ENCODE results near the gene PLCH2.
"Not testable (repeated sequence)": the region's sequence is repeated elsewhere in the genome, so short reads cannot be mapped to it uniquely, and the experiment has no call there.

PLCH2 gene

GRCh38 chr1:2549367-2550029 lies 73.4 kb downstream of the PLCH2 start:
- not testable (repeated sequence) for DNase-seq

- not testable (repeated sequence) for DNase-seq
Measured at GRCh38 chr1:2550309-2550861, 74.3 kb downstream of the PLCH2 start.

- DNase-seq = not testable (repeated sequence)
Measured at GRCh38 chr1:2551544-2551943, 75.5 kb downstream of the PLCH2 start.

- DNase-seq = no peak
Measured at GRCh38 chr1:2552189-2552588, 76.1 kb downstream of the PLCH2 start.

DNA sequence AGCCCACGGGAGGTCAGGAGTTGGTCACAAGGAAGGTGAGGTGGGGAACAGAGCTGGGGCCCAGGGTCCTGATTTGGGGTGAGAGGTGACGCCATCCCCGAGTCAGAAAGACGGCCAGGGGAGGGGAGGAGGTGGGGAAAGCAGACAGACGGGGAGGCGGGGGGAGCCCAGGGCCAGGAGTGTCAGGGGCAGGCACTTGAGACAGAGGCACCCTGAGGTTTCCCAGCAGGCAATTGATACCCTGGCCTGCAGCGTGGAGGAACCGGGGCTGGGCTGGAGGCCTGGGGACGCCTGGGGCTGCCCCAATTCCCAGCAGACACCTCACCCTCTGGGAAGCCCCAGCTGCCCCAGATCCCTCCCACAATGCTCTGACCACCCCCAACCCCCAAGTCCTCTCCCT lies 77.0 kb downstream of the PLCH2 start:
- DNase-seq = not testable (repeated sequence)

DNA sequence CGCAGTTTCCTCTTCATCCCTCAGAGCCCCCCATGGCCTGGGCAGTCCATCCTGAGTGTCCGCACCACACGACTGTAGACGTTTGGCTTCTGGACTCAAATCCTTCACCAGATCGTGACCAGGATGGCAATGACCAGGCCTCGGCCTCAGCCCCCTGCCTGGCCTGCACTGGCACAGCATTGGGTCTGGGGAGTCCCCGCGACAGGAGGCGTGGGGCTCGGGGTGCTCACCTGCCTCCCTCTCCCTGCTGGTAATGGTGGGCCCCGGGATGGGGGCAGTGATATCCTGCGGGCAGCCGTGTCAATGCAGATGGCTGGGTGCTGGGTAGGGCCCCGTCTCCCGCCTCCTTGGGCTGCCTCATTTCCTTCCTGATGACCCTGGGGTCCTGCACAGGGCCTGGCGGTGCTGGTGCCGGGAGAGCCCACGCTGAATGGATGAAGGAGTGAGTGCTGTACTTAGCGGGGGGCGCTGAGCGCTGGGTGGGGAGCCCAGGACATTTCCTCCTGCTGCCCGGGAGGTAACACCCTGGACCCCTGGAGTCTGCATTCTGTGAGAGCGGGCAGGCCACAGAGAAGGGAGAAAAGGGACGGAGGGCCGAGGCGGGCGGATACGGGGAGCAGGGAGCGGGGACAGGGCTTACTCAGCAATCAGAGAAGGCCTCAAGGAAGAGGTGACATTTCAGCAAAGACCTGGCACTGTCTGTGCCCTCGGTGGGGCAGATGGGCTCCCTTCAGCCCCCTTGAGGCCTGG lies 78.0 kb downstream of the PLCH2 start:
- DNase-seq = no peak

DNA sequence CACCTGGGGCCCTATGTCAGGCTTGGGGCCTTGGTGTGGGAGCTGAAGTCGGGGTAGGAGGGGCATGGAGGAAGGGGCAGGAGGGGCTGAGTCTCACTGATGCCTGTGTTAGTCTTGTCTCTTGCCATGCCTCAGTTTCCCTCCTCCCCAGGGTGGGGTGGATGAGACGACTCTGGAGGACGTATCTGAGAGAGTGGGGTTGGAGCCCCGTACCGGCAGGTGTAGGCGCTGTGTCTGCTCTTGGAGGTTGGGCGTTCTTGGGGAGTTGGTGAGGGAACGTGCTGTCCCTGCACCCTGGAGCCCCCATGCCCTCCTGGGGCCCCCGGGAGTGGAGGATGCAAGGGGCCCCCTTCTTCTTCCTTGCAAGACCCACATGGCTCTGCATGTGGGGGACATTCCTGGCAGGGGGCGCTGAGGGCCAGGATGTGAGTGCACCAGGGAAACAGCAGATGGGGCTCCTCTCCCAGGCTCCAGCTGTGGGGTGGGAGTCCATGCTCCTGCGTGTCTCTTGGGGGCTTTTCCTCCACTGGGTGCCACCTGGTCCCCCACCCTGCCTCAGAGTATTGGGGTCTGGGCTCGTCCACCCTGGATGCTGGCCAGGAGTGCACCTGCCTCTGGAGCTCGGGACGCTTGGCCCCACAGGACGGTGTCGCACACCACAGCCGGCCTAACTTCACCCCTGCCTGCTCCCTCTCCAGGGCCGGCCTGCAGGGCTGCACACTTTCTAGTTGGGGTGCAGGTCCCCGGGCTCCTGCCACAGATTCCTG lies 78.7 kb downstream of the PLCH2 start:
- no peak for DNase-seq

Data from NCI-H526 (cell line).